Jurkat, Clone E6-1 (cell line): Measurements from ENCODE around the gene TSHZ3.

Experiments
- DNase-seq: peaks from one replicate; pipeline ENCODE4 v3.0.0-alpha.2; 2011; ENCODE audit warnings: low read depth, low spot score
- H3K4me3 ChIP-seq: 2 replicates; pipeline ENCODE4 v1.5.1; 2011; ENCODE audit warnings: mild to moderate bottlenecking, low read length, control low read depth, moderate library complexity

TSHZ3 gene

GRCh38 chr19:31317570-31317969 is 31.7 kb downstream of the TSHZ3 start:
- DNase-seq = no peak
- H3K4me3 ChIP-seq = no peak overlapping the region

- no peak for DNase-seq
- no peak overlapping the region for H3K4me3 ChIP-seq
Measured at GRCh38 chr19:31317093-31317492, 32.1 kb downstream of the TSHZ3 start.

- no peak overlapping the region for H3K4me3 ChIP-seq
- no peak for DNase-seq
Measured at GRCh38 chr19:31316201-31316951, 32.9 kb downstream of the TSHZ3 start.

- H3K4me3 ChIP-seq = no peak overlapping the region
- no peak for DNase-seq
Measured at GRCh38 chr19:31315652-31316051, 33.6 kb downstream of the TSHZ3 start.

GRCh38 chr19:31314849-31315629 is 34.2 kb downstream of the TSHZ3 start:
- no peak for DNase-seq
- H3K4me3 ChIP-seq = no peak overlapping the region

- no peak for DNase-seq
- H3K4me3 ChIP-seq = no peak overlapping the region
Measured at GRCh38 chr19:31314156-31314555, 35.1 kb downstream of the TSHZ3 start.

- no peak for DNase-seq
- no peak overlapping the region for H3K4me3 ChIP-seq
Measured at GRCh38 chr19:31313291-31314030, 35.8 kb downstream of the TSHZ3 start.

- DNase-seq = no peak
- H3K4me3 ChIP-seq = no peak overlapping the region
Measured at GRCh38 chr19:31312677-31313244, 36.5 kb downstream of the TSHZ3 start.

- no peak for DNase-seq
Measured at GRCh38 chr19:31312009-31312676, 37.1 kb downstream of the TSHZ3 start.

GRCh38 chr19:31310432-31311133 is 38.7 kb downstream of the TSHZ3 start:
- DNase-seq = no peak
- H3K4me3 ChIP-seq = no peak overlapping the region

More at GRCh38 chr19:31312009-31312676, 37.1 kb downstream of the TSHZ3 start:
- H3K4me3 ChIP-seq = no peak overlapping the region

- H3K4me3 ChIP-seq = no peak overlapping the region
- no peak for DNase-seq
Measured at GRCh38 chr19:31308781-31309180, 40.5 kb downstream of the TSHZ3 start.

GRCh38 chr19:31307071-31307669 is 42.1 kb downstream of the TSHZ3 start:
- no peak for DNase-seq
- no peak overlapping the region for H3K4me3 ChIP-seq

- DNase-seq = no peak
- H3K4me3 ChIP-seq = no peak overlapping the region
Measured at GRCh38 chr19:31306006-31306753, 43.1 kb downstream of the TSHZ3 start.

GRCh38 chr19:31304831-31305312 is 44.4 kb downstream of the TSHZ3 start:
- no peak overlapping the region for H3K4me3 ChIP-seq
- DNase-seq = no peak

- H3K4me3 ChIP-seq = no peak overlapping the region
Measured at GRCh38 chr19:31303262-31303815, 45.9 kb downstream of the TSHZ3 start.

GRCh38 chr19:31301306-31301980 is 47.8 kb downstream of the TSHZ3 start:
- DNase-seq = no peak
- no peak overlapping the region for H3K4me3 ChIP-seq

More at GRCh38 chr19:31303262-31303815, 45.9 kb downstream of the TSHZ3 start:
- DNase-seq = no peak
